Spleen (tissue), 11 donors: ENCODE measurements around the gene ZNF780A. TPM values are rescaled to one million over a fixed set of nuclear protein-coding genes. Genes with fewer than 3 reads are reported as not detected.

Experiments
- DNase-seq: peaks from one replicate; pipeline ENCODE4 v3.0.0-alpha.2; 2020
- H3K27ac ChIP-seq, 8 donors: fragments of 200-600 bp; sonication (generic) in 7 of 8; 1 replicate in 4 of 8; 2 replicates in 4 of 8; pipeline versions ENCODE4 v1.5.0 to v1.8.0; 2016 to 2021; ENCODE audit warnings: inconsistent platforms in 4 of 8, mild to moderate bottlenecking in 4 of 8, moderate library complexity in 1 of 8
- H3K27me3 ChIP-seq, 7 donors: fragments of 200-600 bp; sonication (generic) in 6 of 7; replicated peaks in 1 of 7; 1 replicate in 4 of 7; 2 replicates in 3 of 7; pipeline versions ENCODE4 v1.5.0 to v1.8.0; 2016 to 2021; ENCODE audit warnings: inconsistent platforms in 3 of 7, mild to moderate bottlenecking in 1 of 7
- H3K36me3 ChIP-seq, 6 donors: fragments of 200-600 bp; sonication (generic) in 5 of 6; 1 replicate in 4 of 6; 2 replicates in 2 of 6; pipeline versions ENCODE4 v1.5.0 to v1.8.0; 2016 to 2021; ENCODE audit warnings: inconsistent platforms in 2 of 6
- H3K4me1 ChIP-seq, 6 donors: fragments of 200-600 bp; sonication (generic) in 5 of 6; 1 replicate in 3 of 6; 2 replicates in 3 of 6; pipeline versions ENCODE4 v1.5.0 to v1.8.0; 2016 to 2021; ENCODE audit warnings: inconsistent platforms in 3 of 6
- H3K4me3 ChIP-seq, 8 donors: fragments of 200-600 bp; sonication (generic) in 7 of 8; 1 replicate in 4 of 8; 2 replicates in 4 of 8; pipeline versions ENCODE4 v1.5.0 to v1.8.0; 2016 to 2021; ENCODE audit warnings: inconsistent platforms in 4 of 8, mild to moderate bottlenecking in 4 of 8, moderate library complexity in 2 of 8
- H3K9me3 ChIP-seq, 8 donors: fragments of 200-600 bp; sonication (generic) in 7 of 8; 1 replicate in 4 of 8; 2 replicates in 4 of 8; pipeline versions ENCODE4 v1.5.0 to v1.8.0; 2016 to 2021; ENCODE audit warnings: inconsistent platforms in 4 of 8
- CTCF ChIP-seq, 11 experiments: fragments of 200-600 bp in 7 of 11; fragments of 450-650 bp in 4 of 11; sonication (generic) in 4 of 11; IDR thresholded peaks in 8 of 11; conservative IDR thresholded peaks in 3 of 11; 1 replicate in 7 of 11; 2 replicates in 4 of 11; pipeline versions ENCODE4 v1.4.0 to v1.8.0; 2016 to 2021; ENCODE audit warnings: antibody characterized with exemption in 11 of 11, inconsistent platforms in 4 of 11, mild to moderate bottlenecking in 1 of 11
- POLR2A ChIP-seq, 3 donors: fragments of 450-650 bp; IDR thresholded peaks; one replicate each; pipeline ENCODE4 v1.5.1; 2017; ENCODE audit warnings: antibody characterized with exemption in 3 of 3, mild to moderate bottlenecking in 1 of 3
- POLR2AphosphoS5 ChIP-seq, 3 donors: sonication (generic); formaldehyde crosslinking; IDR thresholded peaks; one replicate each; pipeline ENCODE4 v1.5.1; 2017; ENCODE audit warnings: antibody characterized with exemption in 3 of 3
- WGBS, 5 donors: extraction: QIAGEN DNeasy Blood & Tissue Kit in 3 of 5; methylation state at CpG; one replicate each; pipeline versions ENCODE4 v1.1.5 to v1.1.7; 2013 to 2018; 5-methylcytosine and 5-hydroxymethylcytosine counted together
- intact Hi-C: fragments of 100-400 bp; cut with DNase I; formaldehyde crosslinking; loops from one replicate; pipeline ENCODE4 v1.15.0; 2023; ENCODE audit warnings: low total_unique reads
- polyA plus RNA-seq, 3 donors: library from polyadenylated mRNA; stranded (reverse); fragments of 200-250 nt; gene quantifications; one replicate each; pipeline ENCODE4 v1.2.1, GENCODE V29; 2013
- total RNA-seq, 7 donors: library from RNA; depleted of rRNA in 3 of 7; stranded (reverse); fragments of >200 nt in 3 of 7; fragmentation: NEBNext Ultra II Directional in 4 of 7; extraction: Animal tissue kit (Norgen Biotek cat#: 25700) in 4 of 7; gene quantifications; one replicate each; pipeline versions ENCODE4 v1.1.0 to v1.2.1, GENCODE V29; 2016 to 2021
- donor health status: healthy with polysubstance abuse.
- donor health status: DM: no; HTN: no; CAD: no; lungs with moderate emphysema.
- donor health status: DM: no; HTN: no; CAD: no.
- donor health status: Bipolar disorder and iron deficiency.
- donor health status: healthy.
- donor health status: DM: no; HTN: no; CAD: no.
- donor health status: DM: yes; HTN: yes; CAD: no.

ZNF780A gene
- total and polyA plus RNA-seq, 10 donors: 18.1 to 52.5 (median 30.1) TPM

DNA sequence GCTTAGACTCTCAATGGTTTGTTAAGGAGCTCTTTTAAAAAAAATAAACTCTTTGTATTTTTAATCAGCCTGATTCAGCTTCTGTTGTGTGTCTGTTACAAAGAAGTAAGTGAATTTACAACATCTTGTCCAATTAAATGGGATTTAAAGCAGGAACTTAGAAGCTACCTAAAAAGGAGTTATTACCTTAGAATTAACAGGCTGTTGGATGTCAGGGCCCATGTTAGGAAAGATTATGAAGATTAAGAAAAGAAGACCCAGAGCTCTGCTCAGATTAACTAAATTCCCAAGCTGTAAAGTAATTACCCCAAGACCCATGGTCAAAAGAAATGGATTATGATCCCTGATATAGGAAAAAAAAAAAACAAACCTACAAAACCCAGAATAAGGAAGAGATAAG is 44.1 kb upstream of the ZNF780A start:
- intact Hi-C loops: loop anchor here (5.0 kb wide), 1 partner anchor 82 kb away; the partner anchor contains the start of gene TTC9B
- H3K4me1 ChIP-seq: peaks cover 0 to 4% (median 0%) of the 10 kb centered on the region in 6 donors

GRCh38 chr19:40133491-40133890 is 42.7 kb upstream of the ZNF780A start:
- H3K27ac ChIP-seq: no peak overlapping the region
- WGBS, 5 donors: 76 to 92% (median 88%) methylated on average over 1 of the region's 1 CpG
- H3K36me3 ChIP-seq: no peaks in the 10 kb centered on the region
- DNase-seq: no peak
- H3K27me3 ChIP-seq: peaks cover 0 to 9% (median 0%) of the 10 kb centered on the region in 7 donors
- no peak overlapping the region for H3K4me3 ChIP-seq
- peaks cover 0 to 20% (median 9%) of the 10 kb centered on the region in 8 donors for H3K9me3 ChIP-seq
- no peaks in the 10 kb centered on the region for H3K4me1 ChIP-seq
- no peak for TF ChIP-seq CTCF (IDR thresholded peaks at IDR 0.05 in 8 of 11, conservative IDR thresholded peaks at IDR 0.05 in 3 of 11)
- no peak for TF ChIP-seq POLR2AphosphoS5 (IDR thresholded peaks at IDR 0.05)
- no peak for TF ChIP-seq POLR2A (IDR thresholded peaks at IDR 0.05)
- intact Hi-C loops: no loop called here

More for the DNA sequence above, 44.1 kb upstream of the ZNF780A start:
- no peak for DNase-seq
- no peak overlapping the region for H3K27ac ChIP-seq
- H3K27me3 ChIP-seq: peaks cover 0 to 3% (median 0%) of the 10 kb centered on the region in 7 donors
- no peaks in the 10 kb centered on the region for H3K36me3 ChIP-seq
- no peak overlapping the region for H3K4me3 ChIP-seq
- TF ChIP-seq POLR2AphosphoS5 (IDR thresholded peaks at IDR 0.05) (no peak), CTCF (IDR thresholded peaks at IDR 0.05 in 8 of 11, conservative IDR thresholded peaks at IDR 0.05 in 3 of 11) (no peak), POLR2A (IDR thresholded peaks at IDR 0.05) (no peak)
- H3K9me3 ChIP-seq: peaks cover 0 to 11% (median 4%) of the 10 kb centered on the region in 8 donors

GRCh38 chr19:40130013-40130412 is 39.3 kb upstream of the ZNF780A start:
- H3K27me3 ChIP-seq: peaks cover 0 to 16% (median 0%) of the 10 kb centered on the region in 7 donors
- TF ChIP-seq CTCF (IDR thresholded peaks at IDR 0.05 in 8 of 11, conservative IDR thresholded peaks at IDR 0.05 in 3 of 11) (no peak), POLR2A (IDR thresholded peaks at IDR 0.05) (no peak), POLR2AphosphoS5 (IDR thresholded peaks at IDR 0.05) (no peak)
- intact Hi-C loops: no loop called here
- DNase-seq: no peak
- peaks cover 0 to 20% (median 9%) of the 10 kb centered on the region in 8 donors for H3K9me3 ChIP-seq
- no peaks in the 10 kb centered on the region for H3K4me1 ChIP-seq
- no peak overlapping the region for H3K27ac ChIP-seq
- no peaks in the 10 kb centered on the region for H3K36me3 ChIP-seq
- no peak overlapping the region for H3K4me3 ChIP-seq

GRCh38 chr19:40129425-40129824 is 38.7 kb upstream of the ZNF780A start:
- Histone ChIP-seq H3K27me3 (peaks cover 0 to 16% (median 0%) of the 10 kb centered on the region in 7 donors), H3K9me3 (peaks cover 0 to 20% (median 9%) of the 10 kb centered on the region in 8 donors), H3K4me3 (no peak overlapping the region), H3K27ac (no peak overlapping the region), H3K4me1 (no peaks in the 10 kb centered on the region), H3K36me3 (no peaks in the 10 kb centered on the region)
- TF ChIP-seq POLR2AphosphoS5 (IDR thresholded peaks at IDR 0.05) (no peak), CTCF (IDR thresholded peaks at IDR 0.05 in 8 of 11, conservative IDR thresholded peaks at IDR 0.05 in 3 of 11) (no peak), POLR2A (IDR thresholded peaks at IDR 0.05) (no peak)
- DNase-seq: no peak
- intact Hi-C loops: no loop called here
- 46 to 74% (median 72%) methylated on average over 3 of the region's 3 CpGs for WGBS, 5 donors
